ENCODE data around the gene ARMCX5. TPM values are rescaled to one million over a fixed set of nuclear protein-coding genes. Genes with fewer than 3 reads are reported as not detected.

ARMCX5 gene
- total RNA-seq, 1 experiment from 2014 or later: 13.5 TPM

- Histone ChIP-seq H3K9me2 (replicated peaks; ENCODE audit: insufficient read depth, low read length) (no peaks in the 10 kb centered on the region), H3K27me3 (ENCODE audit: low read length) (no peaks in the 10 kb centered on the region), H2AFZ (ENCODE audit: low read length) (no peak overlapping the region), H3K79me2 (ENCODE audit: low read length) (peaks cover 55% of the 10 kb centered on the region), H3K9ac (ENCODE audit: low read length) (no peak overlapping the region), H3K36me3 (ENCODE audit: insufficient read depth, low read length) (peaks cover 24% of the 10 kb centered on the region), H3K4me3 (ENCODE audit: low read length) (no peak overlapping the region), H3K4me1 (ENCODE audit: low read length) (peaks cover 8% of the 10 kb centered on the region), H3K27ac (ENCODE audit: low read length) (no peak overlapping the region), H3K9me3 (ENCODE audit: low read length) (no peaks in the 10 kb centered on the region; the same call in 1 of the 2 replicates), H4K20me1 (ENCODE audit: insufficient read depth, low read depth, low read length) (no peaks in the 10 kb centered on the region), H3K4me2 (ENCODE audit: low read depth, low read length, poor library complexity, severe bottlenecking) (no peak overlapping the region)
- DNase-seq: no peak
Observed at GRCh38 chrX:102610905-102611304, 11.6 kb downstream of the ARMCX5 start.

GRCh38 chrX:102624105-102624504 lies 24.8 kb downstream of the ARMCX5 start:
- Histone ChIP-seq H2AFZ (ENCODE audit: low read length) (no peak overlapping the region), H3K4me2 (ENCODE audit: low read depth, low read length, poor library complexity, severe bottlenecking) (no peak overlapping the region), H3K27ac (ENCODE audit: low read length) (no peak overlapping the region), H3K79me2 (ENCODE audit: low read length) (peaks cover 58% of the 10 kb centered on the region), H3K9me2 (replicated peaks; ENCODE audit: insufficient read depth, low read length) (no peaks in the 10 kb centered on the region), H3K36me3 (ENCODE audit: insufficient read depth, low read length) (no peaks in the 10 kb centered on the region), H4K20me1 (ENCODE audit: insufficient read depth, low read depth, low read length) (no peaks in the 10 kb centered on the region), H3K27me3 (ENCODE audit: low read length) (no peaks in the 10 kb centered on the region), H3K4me1 (ENCODE audit: low read length) (no peaks in the 10 kb centered on the region), H3K4me3 (ENCODE audit: low read length) (no peak overlapping the region), H3K9ac (ENCODE audit: low read length) (no peak overlapping the region), H3K9me3 (ENCODE audit: low read length) (peaks cover 8% of the 10 kb centered on the region; the same call in 1 of the 2 replicates)
- DNase-seq: no peak

GRCh38 chrX:102627640-102628039 lies 28.3 kb downstream of the ARMCX5 start:
- Histone ChIP-seq H3K79me2 (ENCODE audit: low read length) (peaks cover 35% of the 10 kb centered on the region), H2AFZ (ENCODE audit: low read length) (no peak overlapping the region), H3K27ac (ENCODE audit: low read length) (no peak overlapping the region), H3K9ac (ENCODE audit: low read length) (no peak overlapping the region), H3K4me1 (ENCODE audit: low read length) (no peaks in the 10 kb centered on the region), H4K20me1 (ENCODE audit: insufficient read depth, low read depth, low read length) (no peaks in the 10 kb centered on the region), H3K4me3 (ENCODE audit: low read length) (no peak overlapping the region), H3K4me2 (ENCODE audit: low read depth, low read length, poor library complexity, severe bottlenecking) (no peak overlapping the region), H3K9me2 (replicated peaks; ENCODE audit: insufficient read depth, low read length) (no peaks in the 10 kb centered on the region), H3K36me3 (ENCODE audit: insufficient read depth, low read length) (no peaks in the 10 kb centered on the region), H3K9me3 (ENCODE audit: low read length) (no peaks in the 10 kb centered on the region), H3K27me3 (ENCODE audit: low read length) (no peaks in the 10 kb centered on the region)
- DNase-seq: no peak

DNA sequence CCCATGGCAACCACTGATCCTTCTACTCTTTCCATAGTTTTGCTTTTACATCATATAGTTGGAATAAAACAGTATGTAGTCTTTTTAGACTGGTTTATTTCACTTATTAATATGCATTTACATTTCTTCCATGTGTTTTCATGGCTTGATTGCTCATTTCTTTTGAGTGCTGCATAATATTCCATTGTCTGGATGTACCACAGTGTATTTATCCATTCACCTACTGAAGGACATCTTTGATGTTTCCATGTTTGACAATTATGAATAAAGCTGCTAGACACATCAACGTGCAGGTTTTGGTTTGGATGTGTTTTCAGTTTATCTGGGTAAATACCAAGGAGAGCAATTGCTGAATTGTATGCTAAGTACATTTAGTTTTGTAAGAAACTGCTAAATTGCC lies 38.2 kb downstream of the ARMCX5 start:
- Histone ChIP-seq H3K4me2 (ENCODE audit: low read depth, low read length, poor library complexity, severe bottlenecking) (no peak overlapping the region), H3K27me3 (ENCODE audit: low read length) (no peaks in the 10 kb centered on the region), H3K4me1 (ENCODE audit: low read length) (no peaks in the 10 kb centered on the region), H2AFZ (ENCODE audit: low read length) (no peak overlapping the region), H4K20me1 (ENCODE audit: insufficient read depth, low read depth, low read length) (no peaks in the 10 kb centered on the region), H3K9me2 (replicated peaks; ENCODE audit: insufficient read depth, low read length) (no peaks in the 10 kb centered on the region), H3K27ac (ENCODE audit: low read length) (no peak overlapping the region), H3K9me3 (ENCODE audit: low read length) (no peaks in the 10 kb centered on the region), H3K4me3 (ENCODE audit: low read length) (no peak overlapping the region), H3K9ac (ENCODE audit: low read length) (no peak overlapping the region), H3K79me2 (ENCODE audit: low read length) (no peaks in the 10 kb centered on the region), H3K36me3 (ENCODE audit: insufficient read depth, low read length) (no peaks in the 10 kb centered on the region)
- no peak for DNase-seq

DNA sequence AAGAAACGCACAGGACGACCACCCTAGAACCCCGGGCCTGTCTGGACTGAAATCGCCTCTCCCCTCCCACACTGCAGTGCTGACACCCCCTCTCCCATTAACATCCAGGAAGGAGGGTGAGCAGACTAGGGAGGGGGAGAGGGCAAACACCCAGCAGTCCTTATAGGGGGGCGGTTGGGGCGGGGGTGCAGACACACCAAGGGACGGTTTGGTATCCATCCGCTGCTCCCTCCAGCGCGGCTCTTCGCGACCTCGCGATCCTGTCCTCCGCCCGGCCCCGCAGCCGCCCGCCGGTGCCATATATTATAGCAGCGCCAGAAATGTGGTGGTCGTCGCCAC lies 51.6 kb downstream of the ARMCX5 start:
- Histone ChIP-seq H3K4me3 (ENCODE audit: low read length) (no peak overlapping the region), H3K4me2 (ENCODE audit: low read depth, low read length, poor library complexity, severe bottlenecking) (no peak overlapping the region), H3K9ac (ENCODE audit: low read length) (no peak overlapping the region)

DNA sequence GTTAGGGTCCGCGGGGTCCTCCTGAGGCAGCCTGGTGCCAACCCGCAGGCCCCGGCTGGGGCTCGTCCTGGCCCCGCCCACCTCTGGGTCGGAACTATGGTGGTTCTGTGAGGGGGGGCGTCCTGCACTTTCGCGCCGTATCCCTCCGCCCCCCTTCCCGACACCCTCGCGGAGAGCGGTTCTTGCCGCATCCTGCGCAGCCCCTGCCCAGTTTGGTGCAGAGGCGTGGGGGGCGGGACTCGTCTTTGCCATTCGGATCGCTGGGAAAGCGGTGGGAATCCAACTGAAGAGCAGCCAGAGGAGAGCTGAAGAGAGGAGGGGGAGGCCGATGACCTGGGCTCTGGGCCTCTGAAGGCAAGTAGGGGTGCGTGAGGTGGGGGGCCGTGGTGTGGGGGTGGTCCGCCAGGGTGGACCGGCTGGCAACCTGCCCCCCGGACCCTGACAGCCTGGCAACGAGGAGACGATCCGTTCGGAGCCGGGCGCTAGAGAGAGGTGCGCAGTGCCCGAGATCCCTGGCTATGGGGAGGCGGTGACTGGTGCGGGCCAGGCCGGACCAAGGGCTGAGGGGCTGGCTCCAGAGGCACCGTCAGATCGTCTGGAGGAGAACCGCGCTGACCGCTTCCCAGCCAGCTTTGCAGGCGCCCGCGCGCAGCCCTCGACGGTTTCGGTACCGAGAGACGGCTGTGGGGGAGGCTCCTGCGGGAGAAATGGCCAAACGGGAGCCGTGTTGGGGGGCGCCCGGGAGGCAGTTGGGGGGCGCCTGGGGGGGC lies 52.1 kb downstream of the ARMCX5 start, which contains the start of gene GPRASP1:
Gene GPRASP1 (plus strand): TSS at position 242 of the 770 bp plus-strand sequence. CDS start 2,431 bp downstream, outside the sequence.
- Histone ChIP-seq H3K4me2 (ENCODE audit: low read depth, low read length, poor library complexity, severe bottlenecking) (no peak within 1 kb of the TSS), H3K4me3 (ENCODE audit: low read length) (no peak within 1 kb of the TSS), H2AFZ (ENCODE audit: low read length) (no peak within 1 kb of the TSS), H3K36me3 (ENCODE audit: insufficient read depth, low read length) (no peaks in the 10 kb centered on the region), H3K9ac (ENCODE audit: low read length) (no peak within 1 kb of the TSS), H3K9me3 (ENCODE audit: low read length) (no peaks in the 10 kb centered on the region), H3K27me3 (ENCODE audit: low read length) (no peaks in the 10 kb centered on the region), H3K79me2 (ENCODE audit: low read length) (no peaks in the 10 kb centered on the region), H3K27ac (ENCODE audit: low read length) (no peak within 1 kb of the TSS), H3K9me2 (replicated peaks; ENCODE audit: insufficient read depth, low read length) (no peaks in the 10 kb centered on the region), H3K4me1 (ENCODE audit: low read length) (no peaks in the 10 kb centered on the region), H4K20me1 (ENCODE audit: insufficient read depth, low read depth, low read length) (no peaks in the 10 kb centered on the region)
- DNase-seq: no peak

More for the DNA sequence above, 51.6 kb downstream of the ARMCX5 start:
- no peak overlapping the region for H3K27ac ChIP-seq (ENCODE audit: low read length)
- H3K4me1 ChIP-seq (ENCODE audit: low read length): no peaks in the 10 kb centered on the region
- H3K9me3 ChIP-seq (ENCODE audit: low read length): no peaks in the 10 kb centered on the region
- no peak for DNase-seq
- no peaks in the 10 kb centered on the region for H3K79me2 ChIP-seq (ENCODE audit: low read length)
- no peaks in the 10 kb centered on the region for H3K9me2 ChIP-seq (replicated peaks; ENCODE audit: insufficient read depth, low read length)
- no peaks in the 10 kb centered on the region for H3K36me3 ChIP-seq (ENCODE audit: insufficient read depth, low read length)
- H2AFZ ChIP-seq (ENCODE audit: low read length): no peak overlapping the region
- H4K20me1 ChIP-seq (ENCODE audit: insufficient read depth, low read depth, low read length): no peaks in the 10 kb centered on the region
- H3K27me3 ChIP-seq (ENCODE audit: low read length): no peaks in the 10 kb centered on the region

- Histone ChIP-seq H3K27ac (ENCODE audit: low read length) (no peak overlapping the region), H3K9me2 (replicated peaks; ENCODE audit: insufficient read depth, low read length) (no peaks in the 10 kb centered on the region), H2AFZ (ENCODE audit: low read length) (no peak overlapping the region), H3K9ac (ENCODE audit: low read length) (no peak overlapping the region), H3K9me3 (ENCODE audit: low read length) (no peaks in the 10 kb centered on the region), H4K20me1 (ENCODE audit: insufficient read depth, low read depth, low read length) (no peaks in the 10 kb centered on the region), H3K36me3 (ENCODE audit: insufficient read depth, low read length) (no peaks in the 10 kb centered on the region), H3K4me1 (ENCODE audit: low read length) (no peaks in the 10 kb centered on the region), H3K4me3 (ENCODE audit: low read length) (no peak overlapping the region), H3K27me3 (ENCODE audit: low read length) (no peaks in the 10 kb centered on the region), H3K4me2 (ENCODE audit: low read depth, low read length, poor library complexity, severe bottlenecking) (no peak overlapping the region), H3K79me2 (ENCODE audit: low read length) (no peaks in the 10 kb centered on the region)
- DNase-seq: no peak
Observed at GRCh38 chrX:102652031-102652688, 52.8 kb downstream of the ARMCX5 start.
